Neural crest cell (in vitro differentiated cells): ENCODE data around the gene ITPR1. TPM values are rescaled to one million over a fixed set of nuclear protein-coding genes. Genes with fewer than 3 reads are reported as not detected.

ENCODE experiments used
- DNase-seq: peaks from one replicate; pipeline ENCODE4 v3.0.0; 2021; ENCODE audit warnings: low read depth, mixed read lengths, low spot score
- H3K27ac Mint-ChIP-seq: one replicate; pipeline ENCODE4 v1.8.0; 2021; ENCODE audit warnings: mild to moderate bottlenecking, mixed read lengths; ENCODE audit not compliant: unreplicated experiment
- H3K27me3 Mint-ChIP-seq: 2 replicates; pipeline ENCODE4 v1.8.0; 2021; ENCODE audit warnings: low read depth, mild to moderate bottlenecking, mixed read lengths
- H3K36me3 Mint-ChIP-seq: 2 replicates; pipeline ENCODE4 v1.8.0; 2021; ENCODE audit warnings: low read depth, mild to moderate bottlenecking, mixed read lengths
- H3K4me1 Mint-ChIP-seq: 2 replicates; pipeline ENCODE4 v1.8.0; 2021; ENCODE audit warnings: mixed read lengths
- H3K4me3 Mint-ChIP-seq: one replicate; pipeline ENCODE4 v1.8.0; 2021; ENCODE audit warnings: mild to moderate bottlenecking, mixed read lengths
- H3K9me3 Mint-ChIP-seq: 2 replicates; pipeline ENCODE4 v1.8.0; 2021; ENCODE audit warnings: mixed read lengths
- CTCF ChIP-seq: fragments of 200-600 bp; sonication (generic); conservative IDR thresholded peaks from 2 replicates; pipeline ENCODE4 v1.5.0; 2021; ENCODE audit warnings: antibody characterized with exemption, mild to moderate bottlenecking
- total RNA-seq: library from RNA; stranded (reverse); gene quantifications from 2 replicates; pipeline ENCODE4 v1.2.1, GENCODE V29; 2021

ITPR1 gene
- total RNA-seq, 1 donor from 2014 or later: 4.8 TPM

GRCh38 chr3:4802903-4803302, 309.8 kb downstream of the ITPR1 start:
- peaks cover 3% of the 10 kb centered on the region for H3K36me3 Mint-ChIP-seq
- TF ChIP-seq CTCF: no peak
- no peak for DNase-seq
- no peaks in the 10 kb centered on the region for H3K4me1 Mint-ChIP-seq
- H3K27ac Mint-ChIP-seq: no peak overlapping the region
- no peaks in the 10 kb centered on the region for H3K27me3 Mint-ChIP-seq
- H3K9me3 Mint-ChIP-seq: peaks cover 2% of the 10 kb centered on the region
- H3K4me3 Mint-ChIP-seq: no peak overlapping the region

GRCh38 chr3:4804161-4805058, 311.3 kb downstream of the ITPR1 start:
- peaks cover 2% of the 10 kb centered on the region for H3K9me3 Mint-ChIP-seq
- no peak for DNase-seq
- no peak for TF ChIP-seq CTCF
- no peak overlapping the region for H3K4me3 Mint-ChIP-seq
- peaks cover 3% of the 10 kb centered on the region for H3K36me3 Mint-ChIP-seq
- H3K4me1 Mint-ChIP-seq: no peaks in the 10 kb centered on the region
- H3K27me3 Mint-ChIP-seq: no peaks in the 10 kb centered on the region
- no peak overlapping the region for H3K27ac Mint-ChIP-seq

GRCh38 chr3:4805662-4806061, 312.5 kb downstream of the ITPR1 start:
- TF ChIP-seq CTCF: no peak
- H3K36me3 Mint-ChIP-seq: peaks cover 3% of the 10 kb centered on the region
- H3K27ac Mint-ChIP-seq: no peak overlapping the region
- no peak overlapping the region for H3K4me3 Mint-ChIP-seq
- H3K27me3 Mint-ChIP-seq: no peaks in the 10 kb centered on the region
- no peak for DNase-seq
- H3K9me3 Mint-ChIP-seq: peaks cover 2% of the 10 kb centered on the region
- H3K4me1 Mint-ChIP-seq: no peaks in the 10 kb centered on the region

- no peaks in the 10 kb centered on the region for H3K4me1 Mint-ChIP-seq
- no peak overlapping the region for H3K4me3 Mint-ChIP-seq
- TF ChIP-seq CTCF: no peak
- no peak overlapping the region for H3K27ac Mint-ChIP-seq
- DNase-seq: no peak
- H3K27me3 Mint-ChIP-seq: no peaks in the 10 kb centered on the region
- peaks cover 3% of the 10 kb centered on the region for H3K36me3 Mint-ChIP-seq
- H3K9me3 Mint-ChIP-seq: peaks cover 2% of the 10 kb centered on the region
Observed at GRCh38 chr3:4806535-4807108, 313.5 kb downstream of the ITPR1 start.

- DNase-seq: no peak
- TF ChIP-seq CTCF: no peak
- H3K4me1 Mint-ChIP-seq: no peaks in the 10 kb centered on the region
- H3K27ac Mint-ChIP-seq: no peak overlapping the region
- no peaks in the 10 kb centered on the region for H3K36me3 Mint-ChIP-seq
- no peaks in the 10 kb centered on the region for H3K27me3 Mint-ChIP-seq
- peaks cover 2% of the 10 kb centered on the region for H3K9me3 Mint-ChIP-seq
- H3K4me3 Mint-ChIP-seq: no peak overlapping the region
Observed at GRCh38 chr3:4807381-4808280, 314.5 kb downstream of the ITPR1 start.
